Measurements from ENCODE around the gene RBFOX2.

Gene RBFOX2

GRCh38 chr22:35734517-35734827, 294.2 kb downstream of the RBFOX2 start:
- H3K27me3 Mint-ChIP-seq = peaks cover 34% of the 10 kb centered on the region
- no peak overlapping the region for H3K4me3 Mint-ChIP-seq
- H3K36me3 Mint-ChIP-seq = no peaks in the 10 kb centered on the region
- H3K9me3 Mint-ChIP-seq = no peaks in the 10 kb centered on the region
- DNase-seq (ENCODE audit: low spot score in 2 of 2) = no peak
- no peak for ATAC-seq (ENCODE audit: low read depth)
- no peaks in the 10 kb centered on the region for H3K4me1 Mint-ChIP-seq
- H3K27ac Mint-ChIP-seq = no peak overlapping the region

GRCh38 chr22:35733791-35734516, 294.7 kb downstream of the RBFOX2 start:
- Mint-ChIP-seq H3K27me3 (peaks cover 34% of the 10 kb centered on the region), H3K27ac (no peak overlapping the region), H3K4me3 (no peak overlapping the region), H3K36me3 (no peaks in the 10 kb centered on the region), H3K9me3 (no peaks in the 10 kb centered on the region), H3K4me1 (no peaks in the 10 kb centered on the region)
- ATAC-seq (ENCODE audit: low read depth) (no peak), DNase-seq (ENCODE audit: low spot score in 2 of 2) (no peak)

- Mint-ChIP-seq H3K27ac (no peak overlapping the region), H3K4me1 (no peaks in the 10 kb centered on the region), H3K27me3 (peaks cover 31% of the 10 kb centered on the region)
Observed at GRCh38 chr22:35733036-35733435, 295.6 kb downstream of the RBFOX2 start.

GRCh38 chr22:35732116-35732515, 296.5 kb downstream of the RBFOX2 start:
- no peak for DNase-seq (ENCODE audit: low spot score in 2 of 2)
- Mint-ChIP-seq H3K9me3 (no peaks in the 10 kb centered on the region), H3K4me1 (no peaks in the 10 kb centered on the region), H3K36me3 (no peaks in the 10 kb centered on the region), H3K4me3 (no peak overlapping the region), H3K27me3 (peaks cover 26% of the 10 kb centered on the region), H3K27ac (no peak overlapping the region)
- no peak for ATAC-seq (ENCODE audit: low read depth)

More at GRCh38 chr22:35733036-35733435, 295.6 kb downstream of the RBFOX2 start:
- no peaks in the 10 kb centered on the region for H3K9me3 Mint-ChIP-seq
- no peaks in the 10 kb centered on the region for H3K36me3 Mint-ChIP-seq
- H3K4me3 Mint-ChIP-seq = no peak overlapping the region
- no peak for DNase-seq (ENCODE audit: low spot score in 2 of 2)
- ATAC-seq (ENCODE audit: low read depth) = no peak

GRCh38 chr22:35731321-35731720, 297.3 kb downstream of the RBFOX2 start:
- no peak overlapping the region for H3K4me3 Mint-ChIP-seq
- H3K9me3 Mint-ChIP-seq = no peaks in the 10 kb centered on the region
- H3K27ac Mint-ChIP-seq = no peak overlapping the region
- ATAC-seq (ENCODE audit: low read depth) (no peak), DNase-seq (ENCODE audit: low spot score in 2 of 2) (no peak)
- peaks cover 23% of the 10 kb centered on the region for H3K27me3 Mint-ChIP-seq
- no peaks in the 10 kb centered on the region for H3K36me3 Mint-ChIP-seq
- H3K4me1 Mint-ChIP-seq = no peaks in the 10 kb centered on the region

GRCh38 chr22:35729309-35729698, 299.3 kb downstream of the RBFOX2 start:
- H3K4me3 Mint-ChIP-seq = no peak overlapping the region
- no peaks in the 10 kb centered on the region for H3K9me3 Mint-ChIP-seq
- DNase-seq (ENCODE audit: low spot score in 2 of 2) (no peak), ATAC-seq (ENCODE audit: low read depth) (no peak)
- H3K27ac Mint-ChIP-seq = no peak overlapping the region
- H3K36me3 Mint-ChIP-seq = no peaks in the 10 kb centered on the region
- H3K27me3 Mint-ChIP-seq = peaks cover 21% of the 10 kb centered on the region
- H3K4me1 Mint-ChIP-seq = no peaks in the 10 kb centered on the region

- no peak for ATAC-seq (ENCODE audit: low read depth)
- Mint-ChIP-seq H3K9me3 (no peaks in the 10 kb centered on the region), H3K4me1 (no peaks in the 10 kb centered on the region), H3K4me3 (no peak overlapping the region), H3K27me3 (peaks cover 21% of the 10 kb centered on the region), H3K27ac (no peak overlapping the region), H3K36me3 (no peaks in the 10 kb centered on the region)
- no peak for DNase-seq (ENCODE audit: low spot score in 2 of 2)
Observed at GRCh38 chr22:35728639-35729308, 299.9 kb downstream of the RBFOX2 start.

- H3K36me3 Mint-ChIP-seq = no peaks in the 10 kb centered on the region
- ATAC-seq (ENCODE audit: low read depth) (no peak), DNase-seq (ENCODE audit: low spot score in 2 of 2) (no peak)
- no peaks in the 10 kb centered on the region for H3K9me3 Mint-ChIP-seq
- H3K27me3 Mint-ChIP-seq = peaks cover 18% of the 10 kb centered on the region
- no peak overlapping the region for H3K4me3 Mint-ChIP-seq
- no peak overlapping the region for H3K27ac Mint-ChIP-seq
- H3K4me1 Mint-ChIP-seq = no peaks in the 10 kb centered on the region
Observed at GRCh38 chr22:35727436-35727835, 301.2 kb downstream of the RBFOX2 start.

- no peak for ATAC-seq (ENCODE audit: low read depth)
- no peaks in the 10 kb centered on the region for H3K4me1 Mint-ChIP-seq
- no peak for DNase-seq (ENCODE audit: low spot score in 2 of 2)
- no peaks in the 10 kb centered on the region for H3K36me3 Mint-ChIP-seq
- H3K4me3 Mint-ChIP-seq = no peak overlapping the region
- H3K27me3 Mint-ChIP-seq = peaks cover 14% of the 10 kb centered on the region
- no peak overlapping the region for H3K27ac Mint-ChIP-seq
- H3K9me3 Mint-ChIP-seq = no peaks in the 10 kb centered on the region
Observed at GRCh38 chr22:35726933-35727332, 301.7 kb downstream of the RBFOX2 start.

GRCh38 chr22:35726398-35726797, 302.2 kb downstream of the RBFOX2 start:
- H3K4me1 Mint-ChIP-seq = no peaks in the 10 kb centered on the region
- no peak for DNase-seq (ENCODE audit: low spot score in 2 of 2)
- no peak for ATAC-seq (ENCODE audit: low read depth)

GRCh38 chr22:35725521-35725920, 303.1 kb downstream of the RBFOX2 start:
- Mint-ChIP-seq H3K27me3 (peaks cover 5% of the 10 kb centered on the region), H3K4me1 (no peaks in the 10 kb centered on the region), H3K4me3 (no peak overlapping the region), H3K36me3 (no peaks in the 10 kb centered on the region), H3K9me3 (no peaks in the 10 kb centered on the region), H3K27ac (no peak overlapping the region)
- DNase-seq (ENCODE audit: low spot score in 2 of 2) (no peak), ATAC-seq (ENCODE audit: low read depth) (no peak)

More at GRCh38 chr22:35726398-35726797, 302.2 kb downstream of the RBFOX2 start:
- Mint-ChIP-seq H3K27ac (no peak overlapping the region), H3K4me3 (no peak overlapping the region), H3K27me3 (peaks cover 10% of the 10 kb centered on the region), H3K36me3 (no peaks in the 10 kb centered on the region), H3K9me3 (no peaks in the 10 kb centered on the region)

GRCh38 chr22:35721960-35722359, 306.7 kb downstream of the RBFOX2 start:
- no peak for DNase-seq (ENCODE audit: low spot score in 2 of 2)
- no peak overlapping the region for H3K4me3 Mint-ChIP-seq
- H3K9me3 Mint-ChIP-seq = no peaks in the 10 kb centered on the region
- ATAC-seq (ENCODE audit: low read depth) = no peak
- H3K36me3 Mint-ChIP-seq = no peaks in the 10 kb centered on the region
- H3K27me3 Mint-ChIP-seq = peaks cover 10% of the 10 kb centered on the region
- H3K27ac Mint-ChIP-seq = no peak overlapping the region
- no peaks in the 10 kb centered on the region for H3K4me1 Mint-ChIP-seq

- DNase-seq (ENCODE audit: low spot score in 2 of 2) (no peak), ATAC-seq (ENCODE audit: low read depth) (no peak)
- Mint-ChIP-seq H3K36me3 (no peaks in the 10 kb centered on the region), H3K4me1 (no peaks in the 10 kb centered on the region), H3K27me3 (peaks cover 10% of the 10 kb centered on the region), H3K27ac (no peak overlapping the region), H3K9me3 (no peaks in the 10 kb centered on the region), H3K4me3 (no peak overlapping the region)
Observed at GRCh38 chr22:35719212-35719875, 309.3 kb downstream of the RBFOX2 start.

GRCh38 chr22:35717572-35717971, 311.1 kb downstream of the RBFOX2 start, which contains the start of gene APOL5:
TSS of gene APOL5 (plus strand) at chr22:35717872. CDS start at chr22:35717872, 0 bp downstream.
- Mint-ChIP-seq H3K36me3 (peaks cover 4% of the 10 kb centered on the region), H3K27me3 (peaks cover 21% of the 10 kb centered on the region), H3K4me1 (no peaks in the 10 kb centered on the region), H3K9me3 (peaks cover 10% of the 10 kb centered on the region), H3K27ac (no peak within 1 kb of the TSS), H3K4me3 (no peak within 1 kb of the TSS)
- ATAC-seq (ENCODE audit: low read depth) = no peak
- no peak for DNase-seq (ENCODE audit: low spot score in 2 of 2)

All from memory B cell (primary cell).